Inferior parietal cortex (tissue), 1 donor: Measurements from ENCODE around the gene MYH9.

Source experiments
- DNase-seq: peaks from one replicate; pipeline ENCODE4 v3.0.0-alpha.2; 2016; ENCODE audit errors: extremely low spot score

MYH9 gene

DNA sequence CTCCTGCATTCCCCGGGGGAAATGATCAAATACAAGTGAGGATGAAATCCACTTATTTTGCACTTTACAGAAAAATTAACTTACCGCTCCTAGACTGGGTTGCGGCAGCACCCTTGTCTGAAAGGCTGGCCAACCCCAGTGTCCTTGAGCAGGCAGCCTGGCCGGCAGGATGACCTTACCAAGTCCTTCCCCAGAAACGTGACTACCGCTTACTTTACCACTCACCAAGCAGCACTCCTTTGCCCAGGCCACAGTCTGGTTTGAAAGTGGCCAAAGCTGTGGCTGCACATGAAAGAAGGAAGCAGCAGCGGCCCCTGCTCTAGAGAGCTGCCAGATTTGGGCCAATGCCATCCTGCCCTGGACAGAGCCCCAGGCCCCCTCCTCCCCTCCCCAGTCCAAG is 20.3 kb downstream of the MYH9 start:
- DNase-seq = no peak

- no peak for DNase-seq
Measured at GRCh38 chr22:36367066-36367465, 20.7 kb downstream of the MYH9 start.

GRCh38 chr22:36366291-36366708 is 21.5 kb downstream of the MYH9 start:
- DNase-seq = no peak

GRCh38 chr22:36365020-36365411 is 22.8 kb downstream of the MYH9 start:
- no peak for DNase-seq

DNA sequence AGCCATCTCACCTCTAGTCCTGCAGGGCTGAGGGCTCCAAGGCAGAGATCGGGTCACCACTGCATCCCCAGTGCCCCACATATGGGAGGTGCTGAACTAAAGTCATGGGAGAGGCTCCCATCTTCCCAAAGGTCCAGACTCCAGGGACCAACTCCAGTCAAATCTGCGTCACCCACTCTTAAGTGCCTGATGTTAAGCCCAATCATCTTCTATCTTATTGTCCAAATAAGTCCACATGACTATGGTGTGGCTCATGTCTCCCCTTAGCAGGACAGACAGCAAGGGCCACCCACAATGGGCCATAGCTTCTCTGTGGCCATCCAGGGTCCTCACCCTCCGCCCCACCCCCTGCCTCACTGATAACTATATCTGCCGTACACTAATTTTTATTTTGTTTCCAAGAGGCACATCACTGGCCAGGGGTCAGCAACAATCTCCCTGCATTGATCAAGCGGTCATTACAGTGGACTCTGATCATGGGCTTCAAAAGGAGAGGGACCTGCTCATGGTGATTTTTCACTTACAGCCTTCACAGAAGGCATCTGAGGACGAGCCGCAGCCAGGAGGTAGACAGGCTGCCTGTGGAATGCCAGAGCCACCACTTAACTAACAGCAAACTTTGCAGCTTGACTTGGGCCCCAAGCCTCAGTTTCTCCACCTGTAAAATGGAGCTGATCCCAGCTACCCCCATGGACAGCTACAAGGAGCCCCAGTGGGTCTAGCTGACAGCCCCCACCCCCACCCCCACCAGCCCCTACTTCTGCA is 23.3 kb downstream of the MYH9 start:
- no peak for DNase-seq

DNA sequence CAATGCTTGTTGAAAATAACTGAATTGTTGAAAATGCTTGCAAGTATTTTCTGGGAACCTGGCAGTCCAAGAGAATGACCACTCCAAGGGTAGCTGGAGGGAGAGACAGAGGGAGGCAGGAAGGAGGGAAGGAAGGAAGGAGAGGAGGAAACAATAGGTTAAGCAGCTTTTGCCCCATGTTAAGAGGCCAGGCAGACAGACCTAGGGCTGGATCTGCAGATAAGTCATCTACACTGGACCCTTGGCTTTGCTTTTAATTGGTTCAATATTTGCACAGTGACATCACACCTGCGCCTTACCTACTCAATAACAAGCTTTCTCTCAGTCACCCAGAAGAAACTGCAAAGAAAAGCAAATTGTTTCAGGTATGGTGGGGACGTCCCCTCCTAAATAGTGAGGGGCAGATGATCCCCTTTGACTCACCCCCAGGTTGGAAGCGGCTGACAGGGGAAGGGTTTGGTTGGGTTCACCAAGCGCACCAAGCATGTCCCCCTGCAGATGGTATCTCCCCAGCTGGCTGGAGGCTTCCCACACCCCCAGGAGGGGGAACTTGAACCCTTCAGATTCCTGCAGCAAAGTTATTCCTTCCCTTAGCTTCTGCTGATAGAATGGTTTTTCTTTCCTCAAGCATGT is 24.3 kb downstream of the MYH9 start:
- no peak for DNase-seq

DNA sequence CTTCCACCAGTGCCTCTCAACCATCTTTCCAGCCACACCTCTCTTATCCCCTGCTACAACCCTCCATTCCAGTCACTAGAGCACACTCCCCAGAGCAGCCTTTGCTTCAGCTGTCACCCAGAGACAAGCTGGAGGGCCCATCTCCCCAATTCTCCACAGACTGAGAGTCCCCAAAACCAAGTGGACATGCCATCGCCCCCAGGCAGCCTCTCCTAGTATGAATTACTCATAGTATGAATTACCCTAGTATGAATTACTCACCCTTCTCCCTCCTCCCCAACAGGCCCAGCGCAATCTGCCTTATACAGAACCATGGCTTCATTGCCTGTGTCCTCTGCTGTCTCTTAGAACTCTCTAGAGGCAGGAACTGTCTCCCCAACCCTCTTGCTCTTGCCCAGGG is 24.8 kb downstream of the MYH9 start:
- DNase-seq = no peak

- no peak for DNase-seq
Measured at GRCh38 chr22:36362075-36362474, 25.7 kb downstream of the MYH9 start.

- DNase-seq = no peak
Measured at GRCh38 chr22:36360871-36361383, 26.8 kb downstream of the MYH9 start.

- DNase-seq = no peak
Measured at GRCh38 chr22:36360011-36360410, 27.8 kb downstream of the MYH9 start.

DNA sequence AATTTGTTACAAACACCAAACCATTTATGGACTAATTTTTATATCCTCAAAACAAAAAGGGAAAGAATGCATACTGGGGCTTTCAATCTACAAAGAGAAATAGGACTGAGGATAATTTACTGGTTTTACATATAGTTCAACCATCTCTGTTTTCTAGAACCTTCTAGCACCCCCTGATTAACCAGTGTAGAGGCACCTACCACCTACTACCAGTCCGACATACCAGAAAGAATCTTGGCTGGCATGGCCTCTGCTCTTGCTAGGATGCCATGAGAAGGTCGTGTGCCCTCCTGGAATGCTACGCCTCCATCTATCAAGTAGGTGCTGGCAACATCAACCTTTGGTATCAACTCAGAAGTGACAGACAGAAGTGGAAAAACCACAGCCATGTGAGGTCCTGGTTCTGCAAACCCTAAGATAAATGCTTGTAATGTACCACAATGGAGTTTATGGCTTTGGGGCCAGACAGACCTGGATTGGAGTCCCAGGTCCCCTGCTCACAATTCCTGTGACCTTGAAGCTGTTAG is 28.2 kb downstream of the MYH9 start:
- DNase-seq = no peak

DNA sequence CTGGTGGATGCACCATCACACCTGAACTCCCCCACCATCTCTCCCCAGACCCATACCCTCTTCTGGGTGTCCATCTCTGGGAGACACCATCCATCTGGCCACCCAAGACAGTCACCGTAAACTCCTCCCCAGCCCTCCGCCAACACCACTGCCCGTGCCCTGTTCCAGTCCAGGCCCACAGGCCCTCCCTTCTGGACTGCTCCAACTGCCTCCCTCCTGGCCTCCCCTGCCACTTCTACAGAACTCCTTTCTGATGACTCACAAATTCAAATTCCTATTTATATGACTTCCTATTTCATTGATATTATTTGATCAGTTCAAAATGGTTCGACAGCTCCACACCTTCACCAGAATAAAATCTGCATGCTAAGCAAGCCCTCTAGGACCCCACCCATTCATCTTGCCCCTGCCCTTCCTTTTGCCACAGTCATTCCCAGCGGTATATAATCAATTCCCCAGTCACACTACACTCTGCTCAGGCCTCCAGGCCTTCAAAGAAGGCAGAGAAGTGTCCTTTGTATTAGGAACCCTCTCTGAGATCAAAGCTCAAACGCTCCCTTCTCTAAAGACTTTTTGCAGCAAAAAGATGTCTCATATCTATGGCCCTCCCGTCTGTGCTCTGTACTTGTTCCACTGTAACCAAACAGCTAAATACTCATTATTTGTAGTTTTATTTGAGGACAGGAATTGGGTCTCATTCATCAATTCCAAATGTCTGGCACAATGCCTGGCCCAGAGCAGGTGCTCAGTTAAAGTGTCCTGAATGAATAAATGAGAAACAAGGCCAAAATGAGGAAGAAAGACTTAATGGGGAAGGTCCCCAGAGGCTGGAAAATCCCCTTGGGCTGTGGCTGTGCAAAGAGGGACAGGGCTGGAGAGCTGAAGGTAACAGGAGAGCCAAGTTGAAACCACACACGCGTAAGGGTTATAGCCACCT is 29.0 kb downstream of the MYH9 start:
- DNase-seq = no peak

- DNase-seq = no peak
Measured at GRCh38 chr22:36356708-36357624, 30.8 kb downstream of the MYH9 start.

DNA sequence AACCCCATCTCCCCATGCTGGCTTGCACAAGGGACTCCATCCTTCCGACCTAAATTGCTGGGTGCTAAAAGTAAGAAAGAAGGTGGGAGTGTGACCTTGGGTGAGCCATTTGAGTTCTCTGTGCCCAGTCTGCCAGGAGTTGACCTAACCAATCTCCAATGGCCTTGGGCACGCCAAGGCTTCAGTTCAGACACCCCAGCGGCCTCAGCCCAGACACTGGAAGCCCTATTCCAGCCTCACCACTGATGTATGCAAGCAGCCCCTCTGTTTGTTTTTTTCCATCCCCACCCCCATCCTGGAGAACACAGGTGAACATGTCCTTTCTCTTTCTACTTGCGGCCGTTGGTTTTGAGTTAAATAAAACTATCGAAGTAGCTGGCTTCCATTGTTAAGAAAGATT is 31.9 kb downstream of the MYH9 start:
- DNase-seq = no peak

DNA sequence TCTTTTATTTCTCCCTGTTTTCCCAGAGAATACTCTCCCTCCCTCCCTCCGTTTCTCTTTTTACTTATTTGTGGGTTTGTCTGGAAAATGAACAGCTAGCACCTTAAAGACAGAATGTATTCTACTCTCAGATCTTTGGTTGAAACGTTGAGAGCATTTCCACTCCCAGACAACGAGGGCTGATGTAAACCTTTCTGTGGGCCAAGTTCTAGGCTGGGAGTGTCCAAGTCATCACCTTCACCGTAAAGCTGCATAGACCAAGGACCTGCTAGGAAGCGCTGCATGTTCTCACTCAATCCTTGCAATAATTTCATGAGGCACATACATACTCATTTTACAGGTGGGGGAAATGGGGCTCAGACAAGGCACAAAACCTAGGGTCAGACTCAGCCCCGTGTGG is 32.4 kb downstream of the MYH9 start:
- no peak for DNase-seq

DNA sequence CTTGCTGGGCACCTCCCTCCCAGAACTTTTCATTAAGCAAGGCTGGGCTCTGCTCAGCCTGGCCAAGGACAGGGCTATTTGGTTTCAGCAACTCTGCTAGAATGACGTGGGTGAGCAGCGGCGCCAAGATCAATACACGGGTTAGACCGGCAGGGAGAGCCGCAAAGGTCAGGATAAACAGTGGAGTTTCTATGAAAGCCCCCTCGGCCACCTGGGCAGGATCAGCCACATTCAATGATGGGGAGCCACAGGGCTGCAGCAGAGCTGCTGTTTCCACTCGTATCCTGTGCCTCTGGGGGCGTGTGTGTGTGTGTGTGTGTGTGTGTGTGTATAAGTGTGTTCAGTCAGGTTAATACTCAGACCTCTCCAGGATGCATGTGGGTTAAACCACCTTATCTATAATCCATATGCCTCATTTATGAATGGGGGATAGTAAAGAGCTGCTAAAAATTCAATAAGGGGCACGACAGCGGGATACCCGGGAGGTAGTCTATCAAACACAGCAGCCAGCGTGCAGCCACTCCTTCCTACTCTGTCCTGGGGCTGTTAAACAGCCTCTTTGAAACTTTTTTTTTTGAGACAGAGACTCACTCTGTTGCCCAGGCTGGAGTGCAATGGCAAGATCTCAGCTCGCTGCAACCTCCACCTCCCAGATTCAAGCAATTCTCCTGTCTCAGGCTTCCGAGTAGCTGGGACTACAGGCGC is 34.8 kb downstream of the MYH9 start:
- no peak for DNase-seq

DNA sequence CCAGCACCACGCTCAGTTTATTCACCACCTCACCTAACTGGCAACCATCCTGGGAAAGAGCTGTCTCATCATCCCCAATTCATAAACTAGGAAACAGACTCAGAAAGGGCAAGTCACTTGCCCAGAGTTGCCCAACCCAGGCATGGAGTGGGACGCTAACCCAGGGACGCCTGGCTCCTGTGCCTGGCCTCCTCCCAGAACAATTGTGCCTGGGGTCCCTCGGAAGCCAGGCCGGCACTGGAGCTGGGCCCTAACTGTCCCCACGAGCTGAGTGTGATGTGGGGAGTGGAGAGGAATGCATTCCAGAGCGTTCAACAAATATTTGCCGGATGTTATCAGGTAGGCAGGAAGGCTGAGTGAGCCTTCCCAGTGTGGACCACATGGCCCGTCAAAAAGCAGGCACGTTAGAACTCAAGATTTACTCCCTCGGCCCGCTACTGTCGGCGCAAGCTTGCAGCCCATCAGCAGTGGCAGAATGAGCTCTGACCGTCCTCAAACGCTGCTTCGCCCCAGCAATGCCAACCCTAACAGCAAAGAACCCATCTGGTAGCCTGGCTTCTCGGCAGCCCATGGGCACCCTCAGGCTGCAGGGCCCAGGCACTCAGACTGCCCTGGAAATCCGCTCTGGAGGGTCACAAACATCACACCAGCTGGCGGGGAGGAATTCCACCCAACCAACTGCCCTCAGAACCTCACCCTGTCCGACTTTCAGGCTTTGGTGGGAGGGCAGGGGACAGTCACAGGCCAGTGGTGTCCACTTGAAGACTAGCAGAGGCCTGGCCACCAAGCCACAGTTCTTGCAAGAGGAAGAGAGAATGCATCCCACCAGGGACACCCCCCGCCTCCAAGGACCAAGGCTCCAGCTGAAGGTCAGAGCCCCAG is 35.6 kb downstream of the MYH9 start:
- no peak for DNase-seq

DNA sequence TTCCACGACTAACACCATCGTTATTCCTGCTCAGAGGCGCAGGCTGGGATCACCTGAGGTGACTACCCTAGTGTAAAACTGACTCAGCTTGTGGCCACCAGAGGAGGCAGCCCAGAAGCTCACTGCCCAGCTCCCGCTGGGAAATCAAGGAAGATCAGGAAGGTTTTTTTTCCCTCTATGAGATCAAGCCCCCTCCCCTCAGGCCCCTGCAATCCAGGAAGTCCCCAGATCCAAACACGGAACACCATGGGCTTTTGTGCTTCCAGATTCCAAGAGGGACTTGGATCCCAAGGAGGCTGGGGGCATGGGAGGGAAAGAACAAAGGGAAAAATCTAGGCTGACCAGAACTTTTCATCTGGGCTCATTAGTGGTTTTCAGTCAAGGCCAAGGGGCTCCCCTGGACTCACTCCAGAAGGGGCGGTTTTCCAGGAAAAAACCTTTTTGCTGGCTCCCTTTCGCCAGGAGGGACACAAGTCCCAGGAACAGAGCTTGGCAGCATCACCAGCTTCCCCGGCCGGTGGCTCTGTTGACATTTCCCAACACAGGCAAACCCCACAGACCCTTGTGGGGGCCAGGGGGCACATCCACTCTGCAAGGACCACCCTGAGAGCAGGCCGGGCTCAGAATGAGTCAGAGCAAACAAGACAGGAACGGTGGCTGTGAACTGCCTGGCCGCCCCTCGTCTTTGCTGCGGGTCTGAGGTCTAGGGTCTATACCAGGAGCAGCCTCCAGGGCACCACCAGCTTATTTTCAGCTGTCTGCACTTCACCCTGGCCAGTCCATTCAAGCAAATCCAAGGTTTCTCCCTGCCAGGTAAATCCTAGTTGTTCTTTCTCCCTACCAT is 36.8 kb downstream of the MYH9 start:
- DNase-seq = no peak
